ENCODE measurements around the gene GMDS. TPM values are rescaled to one million over a fixed set of nuclear protein-coding genes. Genes with fewer than 3 reads are reported as not detected.

The GMDS gene
- total RNA-seq, 1 experiment from 2014 or later: 27.6 TPM

DNA sequence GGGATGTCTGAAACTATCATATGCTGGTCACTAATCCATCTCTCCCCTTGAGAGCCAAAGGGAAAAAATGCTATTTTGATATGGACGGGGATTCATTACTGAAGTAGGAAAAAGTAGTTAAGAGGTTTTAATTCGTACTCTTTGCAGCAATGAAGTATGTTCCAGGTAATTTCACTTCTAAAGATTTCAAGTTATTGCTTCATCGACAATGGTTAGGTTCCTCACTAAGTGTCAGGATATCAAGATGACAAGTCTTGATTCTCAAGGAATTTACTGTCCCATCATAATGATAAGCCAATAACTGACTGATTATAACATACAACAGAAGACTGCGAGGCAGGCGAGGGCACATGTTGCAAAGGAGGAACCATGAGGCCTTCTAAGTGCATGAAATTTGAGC, 57.0 kb downstream of the GMDS start:
- H2AFZ ChIP-seq (ENCODE audit: low read length): no peak overlapping the region
- H3K4me1 ChIP-seq (ENCODE audit: insufficient read depth, low read length): peaks cover 2% of the 10 kb centered on the region; the same call in 1 of the 2 replicates
- no peaks in the 10 kb centered on the region for H3K27me3 ChIP-seq (ENCODE audit: insufficient read depth, low read length)
- no peak overlapping the region for H4K5ac ChIP-seq (ENCODE audit: insufficient read length, low read depth, low read length)
- no peaks in the 10 kb centered on the region for H3K79me1 ChIP-seq (ENCODE audit: insufficient read depth, low read depth, low read length, poor library complexity, severe bottlenecking)
- H2BK12ac ChIP-seq (ENCODE audit: insufficient read length, low read depth, low read length): no peak overlapping the region
- no peak overlapping the region for H4K8ac ChIP-seq (replicated peaks; ENCODE audit: insufficient read length, low read depth, low read length)
- no peak overlapping the region for H3K56ac ChIP-seq (ENCODE audit: insufficient read length, low read depth, low read length)
- H3K79me2 ChIP-seq (ENCODE audit: insufficient read depth, low read length): no peaks in the 10 kb centered on the region
- H2AK5ac ChIP-seq (ENCODE audit: insufficient read length, low read length): no peak overlapping the region
- DNase-seq: no peak
- H3K9me3 Mint-ChIP-seq: no peaks in the 10 kb centered on the region
- no peak overlapping the region for H3K14ac ChIP-seq (ENCODE audit: insufficient read depth, low read length)
- no peak overlapping the region for H2BK15ac ChIP-seq (ENCODE audit: low read depth, low read length)
- H3K23me2 ChIP-seq (ENCODE audit: insufficient read length, low read depth, low read length, poor library complexity, severe bottlenecking): peaks cover 5% of the 10 kb centered on the region
- no peak overlapping the region for H3K4me2 ChIP-seq (ENCODE audit: insufficient read depth, insufficient read length, low read length)
- H3K4ac ChIP-seq (ENCODE audit: low read depth, low read length): no peak overlapping the region
- H3K27me3 Mint-ChIP-seq (ENCODE audit: low read depth): no peaks in the 10 kb centered on the region
- no peak overlapping the region for H3T11ph ChIP-seq (ENCODE audit: low read length)
- H3K23ac ChIP-seq (ENCODE audit: insufficient read length, low read depth, low read length): no peak overlapping the region
- no peaks in the 10 kb centered on the region for H3K9me3 ChIP-seq (ENCODE audit: control insufficient read depth, low read depth, low read length)
- H2BK120ac ChIP-seq (ENCODE audit: low read depth, low read length, poor library complexity, severe bottlenecking): no peak overlapping the region
- peaks cover 3% of the 10 kb centered on the region for H4K20me1 ChIP-seq (ENCODE audit: control insufficient read depth, insufficient read depth, insufficient read length)
- no peak overlapping the region for H3K9ac ChIP-seq (ENCODE audit: extremely low read depth, insufficient read length, low read length)
- peaks cover 16 to 20% of the 10 kb centered on the region in 2 experiments for H3K4me1 Mint-ChIP-seq
- no peak overlapping the region for H2BK5ac ChIP-seq (ENCODE audit: insufficient read length, low read length)
- no peak overlapping the region for H4K91ac ChIP-seq (ENCODE audit: insufficient read length, low read depth, low read length)
- TF ChIP-seq, protein P1, sequence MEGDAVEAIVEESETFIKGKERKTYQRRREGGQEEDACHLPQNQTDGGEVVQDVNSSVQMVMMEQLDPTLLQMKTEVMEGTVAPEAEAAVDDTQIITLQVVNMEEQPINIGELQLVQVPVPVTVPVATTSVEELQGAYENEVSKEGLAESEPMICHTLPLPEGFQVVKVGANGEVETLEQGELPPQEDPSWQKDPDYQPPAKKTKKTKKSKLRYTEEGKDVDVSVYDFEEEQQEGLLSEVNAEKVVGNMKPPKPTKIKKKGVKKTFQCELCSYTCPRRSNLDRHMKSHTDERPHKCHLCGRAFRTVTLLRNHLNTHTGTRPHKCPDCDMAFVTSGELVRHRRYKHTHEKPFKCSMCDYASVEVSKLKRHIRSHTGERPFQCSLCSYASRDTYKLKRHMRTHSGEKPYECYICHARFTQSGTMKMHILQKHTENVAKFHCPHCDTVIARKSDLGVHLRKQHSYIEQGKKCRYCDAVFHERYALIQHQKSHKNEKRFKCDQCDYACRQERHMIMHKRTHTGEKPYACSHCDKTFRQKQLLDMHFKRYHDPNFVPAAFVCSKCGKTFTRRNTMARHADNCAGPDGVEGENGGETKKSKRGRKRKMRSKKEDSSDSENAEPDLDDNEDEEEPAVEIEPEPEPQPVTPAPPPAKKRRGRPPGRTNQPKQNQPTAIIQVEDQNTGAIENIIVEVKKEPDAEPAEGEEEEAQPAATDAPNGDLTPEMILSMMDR (conservative IDR thresholded peaks at IDR 0.05): no peak
- H3K4me3 Mint-ChIP-seq: no peak overlapping the region
- no peak overlapping the region for H3K27ac Mint-ChIP-seq
- no peak overlapping the region for H3K27ac ChIP-seq (ENCODE audit: insufficient read length, low read depth, low read length)
- WGBS (ENCODE audit: extremely low coverage, insufficient read length, low lambda C conversion rate): no CpG with 5 or more reads among the region's 5 CpGs
- H3K36me3 Mint-ChIP-seq (ENCODE audit: insufficient read depth in 1 of 3, low read depth in 3 of 3): peaks cover 0 to 2% (median 0%) of the 10 kb centered on the region in 3 experiments; a peak in 2 of 7 replicates
- H2BK20ac ChIP-seq (ENCODE audit: low read depth, low read length, poor library complexity, severe bottlenecking): no peak overlapping the region
- no peak overlapping the region for H3K18ac ChIP-seq (ENCODE audit: insufficient read length, low read depth, low read length)
